Heart left ventricle (tissue), 13 donors: ENCODE measurements around the gene ARNT2.

Experiments used
- POLR2A ChIP-seq, 2 donors: fragments of 450-650 bp; IDR thresholded peaks; one replicate each; pipeline ENCODE4 v1.6.1; 2017; ENCODE audit warnings: antibody characterized with exemption in 2 of 2, mild to moderate bottlenecking in 2 of 2, moderate library complexity in 2 of 2
- TF ChIP-seq, protein P1 (sequence below), 12 donors: fragments of 200-600 bp; sonication (generic) in 4 of 12; IDR thresholded peaks; one replicate each; pipeline versions ENCODE4 v1.5.0 to v1.8.0; 2018 to 2022; ENCODE audit warnings: antibody characterized with exemption in 12 of 12, mild to moderate bottlenecking in 5 of 12
- donor health status: ischemic (EF 13 %, LVEDD 7.1; RV severe dilation, severe dysfunction).
- donor health status: DM: no; HTN: yes; CAD: no.
- donor health status: DM: no; HTN: no; CAD: no.
- donor health status: ischemic (EF 25% LVEDD 6.9; RV normal size, moderate dysfunction).
- donor health status: ischemic (EF 25% LVEDD 5.7; RV mildly dilated, moderate dysfunction).
- donor health status: ischemic (EF 35%, LVEDD 5.7; RV mildly dilated, moderate dysfunction).
- donor health status: nonischemic (EF 11% LVEDD 7.7; RV severe dilation, severe dysfunction).
- donor health status: DM: yes; HTN: yes; CAD: no.
- donor health status: PGD.
- donor health status: ischemic (EF 29% LVEDD 5.4; RV normal size, mild dysfunction).
- donor health status: nonischemic (EF 23%, LVEDD 6.1; RV moderate dilation, normal function).

- no peak for TF ChIP-seq POLR2A (IDR thresholded peaks at IDR 0.05)
- TF ChIP-seq, protein P1, sequence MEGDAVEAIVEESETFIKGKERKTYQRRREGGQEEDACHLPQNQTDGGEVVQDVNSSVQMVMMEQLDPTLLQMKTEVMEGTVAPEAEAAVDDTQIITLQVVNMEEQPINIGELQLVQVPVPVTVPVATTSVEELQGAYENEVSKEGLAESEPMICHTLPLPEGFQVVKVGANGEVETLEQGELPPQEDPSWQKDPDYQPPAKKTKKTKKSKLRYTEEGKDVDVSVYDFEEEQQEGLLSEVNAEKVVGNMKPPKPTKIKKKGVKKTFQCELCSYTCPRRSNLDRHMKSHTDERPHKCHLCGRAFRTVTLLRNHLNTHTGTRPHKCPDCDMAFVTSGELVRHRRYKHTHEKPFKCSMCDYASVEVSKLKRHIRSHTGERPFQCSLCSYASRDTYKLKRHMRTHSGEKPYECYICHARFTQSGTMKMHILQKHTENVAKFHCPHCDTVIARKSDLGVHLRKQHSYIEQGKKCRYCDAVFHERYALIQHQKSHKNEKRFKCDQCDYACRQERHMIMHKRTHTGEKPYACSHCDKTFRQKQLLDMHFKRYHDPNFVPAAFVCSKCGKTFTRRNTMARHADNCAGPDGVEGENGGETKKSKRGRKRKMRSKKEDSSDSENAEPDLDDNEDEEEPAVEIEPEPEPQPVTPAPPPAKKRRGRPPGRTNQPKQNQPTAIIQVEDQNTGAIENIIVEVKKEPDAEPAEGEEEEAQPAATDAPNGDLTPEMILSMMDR (IDR thresholded peaks at IDR 0.05), result no peak
Observed at GRCh38 chr15:80577552-80578205, 173.5 kb downstream of the ARNT2 start.
